BLaER1 treated with 17β-estradiol and CSF1 and Interleukin-3, amounts not matched to agents 10 nM and 100 nM (cell line): ENCODE measurements around the gene ADGRB3.

Source experiments
- H3K27ac ChIP-seq, 11 experiments: shearing (Covaris generic); formaldehyde crosslinking; 2 replicates each; pipeline ENCODE4 v1.8.1; 2022
- H3K27me3 ChIP-seq, 11 experiments: shearing (Covaris generic); formaldehyde crosslinking; 2 replicates each; pipeline ENCODE4 v1.8.1; 2022
- H3K36me3 ChIP-seq, 11 experiments: shearing (Covaris generic); formaldehyde crosslinking; 2 replicates each; pipeline ENCODE4 v1.8.1; 2022
- H3K4me1 ChIP-seq, 10 experiments: shearing (Covaris generic); formaldehyde crosslinking; 2 replicates each; pipeline ENCODE4 v1.8.1; 2022
- H3K4me2 ChIP-seq, 11 experiments: shearing (Covaris generic); formaldehyde crosslinking; 2 replicates each; pipeline ENCODE4 v1.8.1; 2022
- H3K4me3 ChIP-seq, 10 experiments: shearing (Covaris generic); formaldehyde crosslinking; 2 replicates each; pipeline ENCODE4 v1.8.1; 2022
- H3K9ac ChIP-seq, 11 experiments: shearing (Covaris generic); formaldehyde crosslinking; 2 replicates each; pipeline ENCODE4 v1.8.1; 2022
- H3K9me3 ChIP-seq, 11 experiments: shearing (Covaris generic); formaldehyde crosslinking; replicated peaks in 1 of 11; 2 replicates each; pipeline ENCODE4 v1.8.1; 2022
- H4K20me1 ChIP-seq, 11 experiments: shearing (Covaris generic); formaldehyde crosslinking; 2 replicates each; pipeline ENCODE4 v1.8.1; 2022
- Cebpa-rat ChIP-seq, 11 experiments: shearing (Covaris generic); IDR thresholded peaks; 2 replicates each; pipeline ENCODE4 v1.8.1; 2022

The ADGRB3 gene

DNA sequence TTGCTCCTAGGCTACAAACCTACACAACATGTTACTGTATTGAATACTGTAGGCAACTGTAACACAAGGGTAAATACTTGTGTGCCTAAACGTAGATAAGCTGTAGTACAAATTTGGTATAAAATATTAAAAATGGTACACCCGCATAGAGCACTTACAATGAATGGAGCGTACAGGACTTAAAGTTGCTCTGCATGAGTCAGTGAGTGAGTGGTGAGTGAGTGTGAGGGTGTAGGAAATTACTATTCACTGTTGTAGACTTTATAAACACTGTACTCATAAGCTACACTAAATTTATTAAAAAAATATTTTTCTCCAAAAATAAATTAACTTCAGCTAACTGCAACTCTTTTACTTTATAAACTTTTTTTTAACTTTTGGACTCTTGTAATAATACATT is 391.6 kb downstream of the ADGRB3 start:
- Histone ChIP-seq H3K27me3 (no peaks in the 10 kb centered on the region), H4K20me1 (no peaks in the 10 kb centered on the region), H3K27ac (no peak overlapping the region), H3K4me1 (peaks cover 0 to 18% (median 5%) of the 10 kb centered on the region in 10 experiments; a peak in 10 of 20 replicates), H3K9me3 (no peaks in the 10 kb centered on the region), H3K36me3 (no peaks in the 10 kb centered on the region), H3K4me2 (peak overlapping the region in 4 of 11 experiments; percentile 31 to 68 (median 47); a peak in 6 of 22 replicates), H3K9ac (no peak overlapping the region), H3K4me3 (no peak overlapping the region)
- TF ChIP-seq Cebpa-rat (IDR thresholded peaks at IDR 0.05): no peak

DNA sequence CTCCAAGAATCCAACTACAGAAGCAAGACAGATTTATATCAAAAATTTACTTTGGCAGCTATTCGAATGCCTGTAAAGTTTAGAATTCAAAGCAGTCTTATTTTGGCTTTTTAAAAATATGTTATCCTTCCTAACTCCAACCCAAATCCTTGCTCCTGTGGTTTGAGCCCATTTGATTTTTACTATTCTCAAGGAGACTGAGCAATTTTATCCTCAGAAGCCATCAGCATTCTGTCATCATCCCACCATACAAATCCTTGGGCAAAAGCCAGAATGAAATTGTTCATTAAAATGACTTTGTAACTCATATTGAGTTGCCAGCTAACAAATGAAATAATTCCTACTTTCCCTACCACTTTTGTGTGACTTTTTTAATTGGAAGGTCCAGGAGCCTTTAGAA is 392.8 kb downstream of the ADGRB3 start:
- Histone ChIP-seq H3K4me3 (no peak overlapping the region), H3K27ac (no peak overlapping the region), H4K20me1 (no peaks in the 10 kb centered on the region), H3K27me3 (no peaks in the 10 kb centered on the region), H3K9ac (no peak overlapping the region), H3K4me2 (no peak overlapping the region), H3K4me1 (peaks cover 0 to 18% (median 5%) of the 10 kb centered on the region in 10 experiments; a peak in 10 of 20 replicates), H3K36me3 (no peaks in the 10 kb centered on the region), H3K9me3 (no peaks in the 10 kb centered on the region)
- no peak for TF ChIP-seq Cebpa-rat (IDR thresholded peaks at IDR 0.05)

DNA sequence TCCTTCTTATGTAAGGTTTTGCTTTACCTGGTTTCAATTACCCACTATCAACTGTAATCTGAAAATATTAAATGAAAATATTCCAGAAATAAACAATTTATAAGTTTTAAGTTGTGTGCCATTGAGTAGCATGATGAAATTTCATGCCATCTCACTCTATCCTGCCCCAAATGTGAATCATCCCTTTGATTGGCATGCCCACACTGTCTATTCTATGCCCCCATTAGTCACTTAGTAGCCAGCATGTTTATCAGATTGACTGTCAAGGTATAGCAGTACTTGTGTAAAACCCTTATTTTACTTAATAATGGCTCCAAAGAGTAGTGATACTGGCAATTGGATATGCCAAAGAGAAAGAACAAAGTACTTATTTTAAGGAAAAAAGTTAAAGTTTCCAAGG is 403.8 kb downstream of the ADGRB3 start:
- Histone ChIP-seq H4K20me1 (no peaks in the 10 kb centered on the region), H3K4me1 (no peaks in the 10 kb centered on the region), H3K36me3 (no peaks in the 10 kb centered on the region), H3K9ac (no peak overlapping the region), H3K4me2 (no peak overlapping the region), H3K4me3 (no peak overlapping the region), H3K27me3 (no peaks in the 10 kb centered on the region), H3K9me3 (peaks cover 0 to 7% (median 0%) of the 10 kb centered on the region in 11 experiments; a peak in 1 of 22 replicates), H3K27ac (no peak overlapping the region)
- TF ChIP-seq Cebpa-rat (IDR thresholded peaks at IDR 0.05): no peak

DNA sequence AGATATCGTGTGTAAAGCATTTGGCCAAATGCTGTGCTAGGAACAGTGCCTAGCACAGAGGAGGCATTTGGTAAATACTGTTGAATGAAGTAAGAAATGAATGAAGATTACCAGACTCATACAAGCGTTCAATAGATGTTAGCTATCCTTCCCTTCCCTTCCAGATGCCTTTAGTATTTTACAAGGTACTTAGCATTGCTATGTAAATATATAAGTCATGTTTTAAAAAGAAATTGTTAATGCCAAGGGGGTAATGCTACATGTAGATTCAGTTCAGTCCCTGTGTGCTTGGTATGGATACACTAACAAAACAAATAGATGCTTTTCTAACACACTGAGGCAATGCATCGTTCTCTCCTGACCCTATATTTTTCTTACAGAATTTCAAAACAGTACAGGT is 407.2 kb downstream of the ADGRB3 start:
- Histone ChIP-seq H4K20me1 (no peaks in the 10 kb centered on the region), H3K36me3 (no peaks in the 10 kb centered on the region), H3K4me2 (no peak overlapping the region)

DNA sequence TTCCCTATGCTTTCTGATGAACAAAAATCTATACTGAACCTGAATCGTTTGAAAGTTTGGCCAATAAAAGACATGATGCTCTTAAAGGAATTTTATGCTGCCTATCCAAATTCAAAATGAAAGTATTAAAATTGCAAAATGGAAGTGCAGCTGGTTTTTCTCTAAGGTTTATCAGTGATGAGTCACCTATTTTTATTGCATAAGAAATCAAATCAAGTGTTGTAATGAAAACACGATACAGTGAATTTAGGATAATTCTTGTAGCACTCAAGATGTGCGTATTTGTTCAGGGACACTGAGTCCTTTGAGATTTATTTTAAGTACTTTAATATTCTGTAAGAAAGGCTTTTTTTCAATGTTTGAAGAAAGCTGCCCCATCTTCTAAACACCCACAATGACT is 409.5 kb downstream of the ADGRB3 start:
- no peak overlapping the region for H3K27ac ChIP-seq
- H3K27me3 ChIP-seq: no peaks in the 10 kb centered on the region
- H3K9me3 ChIP-seq: peaks cover 0 to 7% (median 0%) of the 10 kb centered on the region in 11 experiments; a peak in 1 of 22 replicates
- TF ChIP-seq Cebpa-rat (IDR thresholded peaks at IDR 0.05): no peak
- H3K4me3 ChIP-seq: no peak overlapping the region
- no peak overlapping the region for H3K4me2 ChIP-seq
- H3K9ac ChIP-seq: no peak overlapping the region
- H3K36me3 ChIP-seq: no peaks in the 10 kb centered on the region
- no peaks in the 10 kb centered on the region for H3K4me1 ChIP-seq
- H4K20me1 ChIP-seq: no peaks in the 10 kb centered on the region

More for the DNA sequence above, 407.2 kb downstream of the ADGRB3 start:
- no peaks in the 10 kb centered on the region for H3K4me1 ChIP-seq
- no peak overlapping the region for H3K27ac ChIP-seq
- H3K9ac ChIP-seq: no peak overlapping the region
- H3K27me3 ChIP-seq: no peaks in the 10 kb centered on the region
- no peak overlapping the region for H3K4me3 ChIP-seq
- TF ChIP-seq Cebpa-rat (IDR thresholded peaks at IDR 0.05): no peak
- peaks cover 0 to 7% (median 0%) of the 10 kb centered on the region in 11 experiments; a peak in 1 of 22 replicates for H3K9me3 ChIP-seq

DNA sequence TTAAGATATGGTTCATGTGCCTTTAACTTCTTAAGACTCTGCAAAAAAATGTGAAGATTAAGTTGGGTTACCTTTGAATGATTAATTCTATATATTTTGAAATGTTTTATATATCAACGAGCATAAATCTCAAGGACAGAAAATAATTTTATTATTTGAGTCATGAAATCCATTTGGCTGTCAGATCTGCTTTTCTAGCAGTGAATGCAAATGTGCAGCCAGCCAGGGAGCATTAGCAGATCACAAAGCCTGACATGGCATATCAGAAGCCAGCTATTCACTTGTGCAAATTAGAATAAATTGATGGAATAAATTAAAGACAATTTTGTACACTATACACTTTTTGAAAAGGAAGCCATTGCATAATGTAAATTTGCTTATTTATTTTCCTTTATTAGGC is 424.3 kb downstream of the ADGRB3 start:
- H3K27me3 ChIP-seq: no peaks in the 10 kb centered on the region
- H3K4me1 ChIP-seq: no peaks in the 10 kb centered on the region
- TF ChIP-seq Cebpa-rat (IDR thresholded peaks at IDR 0.05): no peak
- no peaks in the 10 kb centered on the region for H3K9me3 ChIP-seq
- no peak overlapping the region for H3K4me2 ChIP-seq
- H3K4me3 ChIP-seq: no peak overlapping the region
- H3K9ac ChIP-seq: no peak overlapping the region
- H3K27ac ChIP-seq: no peak overlapping the region
- H4K20me1 ChIP-seq: no peaks in the 10 kb centered on the region
- no peaks in the 10 kb centered on the region for H3K36me3 ChIP-seq

DNA sequence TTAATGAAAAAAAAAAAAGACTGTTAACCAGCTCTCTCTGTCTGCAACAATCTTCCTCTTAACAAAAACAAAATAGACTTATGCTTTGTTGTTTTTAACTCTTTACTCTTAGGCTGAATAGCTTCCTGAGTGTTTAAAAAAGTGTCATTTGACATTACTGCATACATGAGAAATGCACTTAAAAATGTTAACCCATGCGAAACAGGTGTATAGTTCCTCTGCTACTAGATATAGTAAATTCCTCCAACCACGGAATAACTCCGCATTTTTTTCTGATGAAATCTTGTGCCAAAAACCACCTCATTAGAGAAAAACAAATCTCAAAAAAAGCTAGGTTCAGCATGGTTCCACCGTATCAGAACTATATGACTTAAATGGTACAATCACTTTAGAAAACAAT is 426.0 kb downstream of the ADGRB3 start:
- no peak overlapping the region for H3K4me2 ChIP-seq
- H3K4me3 ChIP-seq: no peak overlapping the region
- no peaks in the 10 kb centered on the region for H3K36me3 ChIP-seq
- no peaks in the 10 kb centered on the region for H4K20me1 ChIP-seq
- no peaks in the 10 kb centered on the region for H3K9me3 ChIP-seq
- TF ChIP-seq Cebpa-rat (IDR thresholded peaks at IDR 0.05): no peak
- no peaks in the 10 kb centered on the region for H3K27me3 ChIP-seq
- no peaks in the 10 kb centered on the region for H3K4me1 ChIP-seq
- no peak overlapping the region for H3K27ac ChIP-seq
- H3K9ac ChIP-seq: no peak overlapping the region

DNA sequence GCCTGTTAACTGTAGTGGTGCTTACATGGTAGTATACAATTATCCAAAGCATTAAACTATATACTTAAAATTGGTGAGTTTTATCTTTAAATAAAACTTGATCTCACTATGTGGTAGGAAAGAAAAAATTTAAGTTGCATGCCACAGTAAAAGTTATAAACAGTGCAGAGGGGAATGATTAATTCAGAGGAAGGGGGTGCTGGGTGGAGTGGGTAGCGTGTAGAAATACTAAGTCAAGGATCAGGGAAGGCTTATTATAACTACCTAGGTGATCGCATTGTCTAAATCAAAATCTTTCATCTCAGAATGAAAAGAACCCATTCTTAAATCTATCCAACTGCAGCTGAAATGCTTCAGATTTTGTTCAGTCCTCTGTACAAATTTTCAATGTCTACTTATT is 428.3 kb downstream of the ADGRB3 start:
- Histone ChIP-seq H3K36me3 (no peaks in the 10 kb centered on the region), H3K4me2 (no peak overlapping the region), H3K9me3 (no peaks in the 10 kb centered on the region), H3K4me3 (no peak overlapping the region), H3K27me3 (no peaks in the 10 kb centered on the region), H3K9ac (no peak overlapping the region), H3K4me1 (no peaks in the 10 kb centered on the region), H4K20me1 (no peaks in the 10 kb centered on the region), H3K27ac (no peak overlapping the region)
- no peak for TF ChIP-seq Cebpa-rat (IDR thresholded peaks at IDR 0.05)

DNA sequence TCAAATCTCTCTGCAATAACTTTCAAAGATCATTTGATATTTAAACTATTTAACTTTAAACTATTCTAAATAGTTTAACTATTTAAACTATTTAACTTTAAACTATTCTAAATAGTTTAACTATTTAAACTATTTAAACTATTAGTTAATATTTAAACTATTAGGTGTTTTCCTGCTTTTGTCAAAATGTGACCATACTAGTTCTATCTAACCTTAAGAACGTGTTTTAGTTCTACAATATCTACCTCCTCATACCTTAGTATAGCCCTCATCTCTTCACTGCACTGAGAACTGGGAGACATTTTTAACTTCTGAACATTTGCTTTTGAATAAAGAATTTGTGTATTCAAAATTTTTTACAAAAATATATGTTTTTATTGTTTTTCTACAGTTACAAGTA is 429.1 kb downstream of the ADGRB3 start:
- Histone ChIP-seq H3K4me1 (no peaks in the 10 kb centered on the region), H3K36me3 (no peaks in the 10 kb centered on the region), H3K9ac (no peak overlapping the region), H4K20me1 (no peaks in the 10 kb centered on the region), H3K27ac (no peak overlapping the region), H3K27me3 (no peaks in the 10 kb centered on the region), H3K4me2 (no peak overlapping the region), H3K9me3 (no peaks in the 10 kb centered on the region), H3K4me3 (no peak overlapping the region)
- no peak for TF ChIP-seq Cebpa-rat (IDR thresholded peaks at IDR 0.05)

DNA sequence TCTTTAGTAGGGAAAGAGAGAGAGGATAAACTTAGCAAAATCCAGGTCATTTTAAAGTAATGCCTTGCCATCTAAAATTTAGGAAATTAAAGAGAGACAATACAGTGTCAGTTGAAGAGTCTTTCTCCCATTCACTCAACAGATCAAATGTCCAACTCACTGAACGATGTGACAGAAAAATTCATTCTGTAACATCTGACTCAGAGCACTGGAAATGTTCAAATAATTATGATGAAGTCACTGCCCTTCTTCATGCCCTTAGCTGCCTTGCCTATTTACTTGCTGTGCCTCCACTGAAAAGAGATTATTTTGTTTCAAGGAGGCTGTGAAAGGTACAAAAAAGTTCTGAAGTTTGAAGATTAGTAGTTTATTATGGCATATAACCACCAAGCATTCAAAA is 434.8 kb downstream of the ADGRB3 start:
- Histone ChIP-seq H3K27me3 (no peaks in the 10 kb centered on the region), H3K36me3 (no peaks in the 10 kb centered on the region), H4K20me1 (no peaks in the 10 kb centered on the region), H3K9ac (no peak overlapping the region), H3K9me3 (no peaks in the 10 kb centered on the region), H3K4me3 (no peak overlapping the region), H3K27ac (no peak overlapping the region), H3K4me1 (no peaks in the 10 kb centered on the region), H3K4me2 (no peak overlapping the region)
- no peak for TF ChIP-seq Cebpa-rat (IDR thresholded peaks at IDR 0.05)
